ENCODE results near the gene POLR3GL. TPM values are rescaled to one million over a fixed set of nuclear protein-coding genes. Genes with fewer than 3 reads are reported as not detected.

POLR3GL gene
- total RNA-seq, 1 experiment from 2014 or later = 2.9 TPM

DNA sequence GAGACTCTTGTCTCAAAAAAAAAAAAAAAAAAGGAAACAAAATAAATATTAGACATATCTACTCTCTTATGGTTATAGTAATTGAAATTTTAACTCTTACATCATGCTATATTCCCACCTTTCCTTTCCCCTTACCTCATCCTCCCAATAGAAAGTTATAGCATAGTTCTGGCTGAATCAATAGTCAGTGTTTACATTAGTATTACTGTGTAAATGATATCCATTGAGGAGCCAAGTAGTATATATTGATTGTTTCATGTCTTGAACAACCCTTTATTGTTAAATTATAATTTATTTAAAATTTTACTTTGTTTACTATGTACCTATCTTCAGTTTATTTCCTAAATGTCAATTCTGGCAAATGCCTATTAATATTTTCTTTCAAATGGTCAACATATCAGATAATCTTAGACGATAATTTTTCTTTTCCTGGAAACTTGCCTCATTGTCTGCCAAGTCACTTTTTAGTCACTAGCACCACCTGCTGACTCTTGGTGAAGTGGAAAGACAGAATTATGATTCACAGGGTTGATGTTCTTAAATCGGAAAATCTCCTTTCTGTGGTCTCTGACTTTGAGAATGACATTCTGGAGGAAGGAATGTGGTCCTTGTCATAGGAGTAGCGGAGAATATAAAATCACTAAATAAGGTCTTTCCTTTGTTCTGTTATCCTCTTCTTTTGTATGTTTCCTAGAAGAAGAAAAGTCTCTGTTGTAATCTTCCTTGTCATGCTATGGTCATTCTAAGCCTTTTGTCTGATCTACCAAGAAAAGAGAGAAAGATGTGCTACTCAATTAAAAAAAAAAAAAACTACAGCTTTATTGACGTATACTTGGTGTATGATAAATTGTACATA is 48.4 kb downstream of the POLR3GL start:
- intact Hi-C loops (cut with micrococcal nuclease; ENCODE audit: unreplicated experiment) = loop anchor here (1.0 to 5.0 kb wide), 4 partner anchors 36 to 168 kb away; partner anchors contain the start of genes ANKRD34A, NUDT17 and POLR3GL
- Histone ChIP-seq H3K4me3 (ENCODE audit: low read depth, low read length) (no peak overlapping the region), H3K27me3 (replicated peaks; ENCODE audit: control insufficient read depth, insufficient read depth, low read length) (no peaks in the 10 kb centered on the region), H3K4me1 (no peaks in the 10 kb centered on the region), H3K9me3 (no peaks in the 10 kb centered on the region), H3K36me3 (ENCODE audit: control insufficient read depth, insufficient read depth, low read length) (no peaks in the 10 kb centered on the region)
- TF ChIP-seq, protein P1, sequence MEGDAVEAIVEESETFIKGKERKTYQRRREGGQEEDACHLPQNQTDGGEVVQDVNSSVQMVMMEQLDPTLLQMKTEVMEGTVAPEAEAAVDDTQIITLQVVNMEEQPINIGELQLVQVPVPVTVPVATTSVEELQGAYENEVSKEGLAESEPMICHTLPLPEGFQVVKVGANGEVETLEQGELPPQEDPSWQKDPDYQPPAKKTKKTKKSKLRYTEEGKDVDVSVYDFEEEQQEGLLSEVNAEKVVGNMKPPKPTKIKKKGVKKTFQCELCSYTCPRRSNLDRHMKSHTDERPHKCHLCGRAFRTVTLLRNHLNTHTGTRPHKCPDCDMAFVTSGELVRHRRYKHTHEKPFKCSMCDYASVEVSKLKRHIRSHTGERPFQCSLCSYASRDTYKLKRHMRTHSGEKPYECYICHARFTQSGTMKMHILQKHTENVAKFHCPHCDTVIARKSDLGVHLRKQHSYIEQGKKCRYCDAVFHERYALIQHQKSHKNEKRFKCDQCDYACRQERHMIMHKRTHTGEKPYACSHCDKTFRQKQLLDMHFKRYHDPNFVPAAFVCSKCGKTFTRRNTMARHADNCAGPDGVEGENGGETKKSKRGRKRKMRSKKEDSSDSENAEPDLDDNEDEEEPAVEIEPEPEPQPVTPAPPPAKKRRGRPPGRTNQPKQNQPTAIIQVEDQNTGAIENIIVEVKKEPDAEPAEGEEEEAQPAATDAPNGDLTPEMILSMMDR (IDR thresholded peaks at IDR 0.05; ENCODE audit: insufficient read depth in 1 of 2, low read depth in 1 of 2, low read length in 1 of 2, severe bottlenecking in 1 of 2, unreplicated experiment in 1 of 2) = peak; percentile 50 to 81
- ChIA-PET CTCF (interaction anchor here (0.6 to 1.4 kb wide), 5 partner anchors 11 to 121 kb away, joined by 3 to 9 read pairs (median 4); no protein-coding TSS in a partner anchor), POLR2A (no interaction called here)
- Mint-ChIP-seq H3K4me3 (ENCODE audit: unreplicated experiment) (no peak overlapping the region), H3K27me3 (ENCODE audit: insufficient read depth, unreplicated experiment) (peaks cover 7% of the 10 kb centered on the region), H3K9me3 (ENCODE audit: unreplicated experiment) (no peaks in the 10 kb centered on the region), H3K27ac (ENCODE audit: unreplicated experiment) (no peak overlapping the region), H3K4me1 (ENCODE audit: low read depth, unreplicated experiment) (peaks cover 8% of the 10 kb centered on the region), H3K36me3 (ENCODE audit: insufficient read depth, unreplicated experiment) (no peaks in the 10 kb centered on the region)
- peak in 1 of 2 experiments; percentile 65 for DNase-seq
- BruUV-seq (replicated peaks) = no TSS peak

DNA sequence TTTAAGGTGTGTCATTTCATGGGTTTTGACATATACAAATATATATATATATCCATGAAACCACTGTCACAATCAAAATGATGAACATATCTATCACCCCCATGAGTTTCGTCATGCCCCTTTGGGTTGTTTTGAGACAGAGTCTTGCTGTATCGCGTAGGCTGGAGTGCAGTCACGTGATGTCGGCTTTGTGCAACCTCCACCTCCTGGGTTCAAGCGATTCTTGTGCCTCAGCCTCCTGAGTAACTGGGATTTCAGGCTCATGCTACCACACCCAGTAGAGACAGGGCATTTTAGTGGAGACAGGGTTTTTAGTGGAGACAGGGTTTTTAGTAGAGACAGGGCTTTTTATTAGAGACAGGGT is 49.1 kb downstream of the POLR3GL start:
- POLR2A ChIA-PET = no interaction called here
- H3K9me3 Mint-ChIP-seq (ENCODE audit: unreplicated experiment) = no peaks in the 10 kb centered on the region

DNA sequence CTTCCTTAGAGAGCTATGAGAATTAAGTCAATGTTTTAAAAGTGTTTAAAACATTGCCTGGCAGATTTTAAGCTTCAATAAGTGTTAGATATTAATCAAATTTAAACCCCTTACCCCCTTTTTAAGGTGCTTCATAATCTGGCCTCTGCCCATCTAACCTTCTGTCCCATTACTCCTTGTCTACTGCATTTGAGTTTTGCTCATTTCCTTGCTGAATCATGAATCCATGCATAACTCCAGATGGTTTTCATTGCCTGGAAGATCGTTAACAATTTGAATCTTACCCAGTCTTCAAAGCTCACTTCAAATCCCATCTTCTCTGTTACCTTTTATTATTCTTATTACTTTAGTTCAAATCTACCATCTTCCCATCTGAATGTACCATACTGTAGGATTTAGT is 52.4 kb downstream of the POLR3GL start:
- TF ChIP-seq, protein P1 (IDR thresholded peaks at IDR 0.05; ENCODE audit: insufficient read depth in 1 of 2, low read depth in 1 of 2, low read length in 1 of 2, severe bottlenecking in 1 of 2, unreplicated experiment in 1 of 2) = no peak
- ChIA-PET CTCF (interaction anchor here (0.5 kb wide), 1 partner anchor 170 kb away, joined by 3 read pairs; no protein-coding TSS in a partner anchor), POLR2A (no interaction called here)
- peaks cover 7% of the 10 kb centered on the region for H3K27me3 Mint-ChIP-seq (ENCODE audit: insufficient read depth, unreplicated experiment)
- intact Hi-C loops (cut with micrococcal nuclease; ENCODE audit: unreplicated experiment) = no loop called here
- Histone ChIP-seq H3K36me3 (ENCODE audit: control insufficient read depth, insufficient read depth, low read length) (no peaks in the 10 kb centered on the region), H3K27me3 (replicated peaks; ENCODE audit: control insufficient read depth, insufficient read depth, low read length) (no peaks in the 10 kb centered on the region), H3K4me3 (ENCODE audit: low read depth, low read length) (no peak overlapping the region), H3K9me3 (no peaks in the 10 kb centered on the region), H3K4me1 (peaks cover 13% of the 10 kb centered on the region)
- no peak overlapping the region for H3K4me3 Mint-ChIP-seq (ENCODE audit: unreplicated experiment)
- no peaks in the 10 kb centered on the region for H3K36me3 Mint-ChIP-seq (ENCODE audit: insufficient read depth, unreplicated experiment)
- DNase-seq = no peak
- no peak overlapping the region for H3K27ac Mint-ChIP-seq (ENCODE audit: unreplicated experiment)
- peaks cover 31% of the 10 kb centered on the region for H3K4me1 Mint-ChIP-seq (ENCODE audit: low read depth, unreplicated experiment)
- no TSS peak for BruUV-seq (replicated peaks)
- H3K9me3 Mint-ChIP-seq (ENCODE audit: unreplicated experiment) = no peaks in the 10 kb centered on the region

More for the DNA sequence above, 49.1 kb downstream of the POLR3GL start:
- no peaks in the 10 kb centered on the region for H3K4me1 ChIP-seq
- intact Hi-C loops (cut with micrococcal nuclease; ENCODE audit: unreplicated experiment) = loop anchor here (2.0 to 5.0 kb wide), 2 partner anchors 51 to 169 kb away; partner anchors contain the start of genes ANKRD34A, NUDT17 and POLR3GL
- Mint-ChIP-seq H3K27me3 (ENCODE audit: insufficient read depth, unreplicated experiment) (peaks cover 7% of the 10 kb centered on the region), H3K36me3 (ENCODE audit: insufficient read depth, unreplicated experiment) (no peaks in the 10 kb centered on the region), H3K27ac (ENCODE audit: unreplicated experiment) (no peak overlapping the region), H3K4me3 (ENCODE audit: unreplicated experiment) (no peak overlapping the region), H3K4me1 (ENCODE audit: low read depth, unreplicated experiment) (peaks cover 9% of the 10 kb centered on the region)
- CTCF ChIA-PET = interaction anchor here (0.6 kb wide), 1 partner anchor 12 kb away, joined by 3 read pairs; no protein-coding TSS in a partner anchor
- H3K36me3 ChIP-seq (ENCODE audit: control insufficient read depth, insufficient read depth, low read length) = no peaks in the 10 kb centered on the region
- no TSS peak for BruUV-seq (replicated peaks)
- H3K27me3 ChIP-seq (replicated peaks; ENCODE audit: control insufficient read depth, insufficient read depth, low read length) = no peaks in the 10 kb centered on the region
- no peaks in the 10 kb centered on the region for H3K9me3 ChIP-seq
- DNase-seq = no peak
- no peak overlapping the region for H3K4me3 ChIP-seq (ENCODE audit: low read depth, low read length)
- TF ChIP-seq, protein P1 (IDR thresholded peaks at IDR 0.05; ENCODE audit: insufficient read depth in 1 of 2, low read depth in 1 of 2, low read length in 1 of 2, severe bottlenecking in 1 of 2, unreplicated experiment in 1 of 2) = no peak
